ENCODE measurements around the gene KRTAP15-1.

KRTAP15-1 gene

GRCh38 chr21:30463713-30464112 is 23.6 kb downstream of the KRTAP15-1 start:
- Histone ChIP-seq H3K4me3 (ENCODE audit: insufficient read length, low read depth) (no peak overlapping the region), H3K9ac (ENCODE audit: insufficient read length, low read depth) (no peak overlapping the region), H3K36me3 (ENCODE audit: insufficient read depth, insufficient read length, low read length) (no peaks in the 10 kb centered on the region), H3K9me3 (ENCODE audit: insufficient read depth, low read length) (no peaks in the 10 kb centered on the region), H3K27me3 (ENCODE audit: insufficient read depth, insufficient read length) (no peaks in the 10 kb centered on the region), H3K4me1 (ENCODE audit: insufficient read depth, insufficient read length) (no peaks in the 10 kb centered on the region)
- no peak for TF ChIP-seq ZNF274 (IDR thresholded peaks at IDR 0.05; ENCODE audit: low read depth, low read length)
- no peak for TF ChIP-seq YY1 (IDR thresholded peaks at IDR 0.05; ENCODE audit: insufficient read depth, insufficient read length)
- no peak for TF ChIP-seq SUZ12 (IDR thresholded peaks at IDR 0.05; ENCODE audit: extremely low read depth, insufficient read depth, insufficient read length)
- DNase-seq (ENCODE audit: low read depth, low spot score), result peak; percentile 18

GRCh38 chr21:30468900-30469714 is 29.0 kb downstream of the KRTAP15-1 start:
- no peaks in the 10 kb centered on the region for H3K9me3 ChIP-seq (ENCODE audit: insufficient read depth, low read length)
- no peak for DNase-seq (ENCODE audit: low read depth, low spot score)
- no peaks in the 10 kb centered on the region for H3K27me3 ChIP-seq (ENCODE audit: insufficient read depth, insufficient read length)
- TF ChIP-seq YY1 (IDR thresholded peaks at IDR 0.05; ENCODE audit: insufficient read depth, insufficient read length), result no peak
- no peak for TF ChIP-seq SUZ12 (IDR thresholded peaks at IDR 0.05; ENCODE audit: extremely low read depth, insufficient read depth, insufficient read length)
- no peak for TF ChIP-seq ZNF274 (IDR thresholded peaks at IDR 0.05; ENCODE audit: low read depth, low read length)
- H3K4me3 ChIP-seq (ENCODE audit: insufficient read length, low read depth), result no peak overlapping the region
- no peaks in the 10 kb centered on the region for H3K36me3 ChIP-seq (ENCODE audit: insufficient read depth, insufficient read length, low read length)
- H3K4me1 ChIP-seq (ENCODE audit: insufficient read depth, insufficient read length), result no peaks in the 10 kb centered on the region
- H3K9ac ChIP-seq (ENCODE audit: insufficient read length, low read depth), result no peak overlapping the region

GRCh38 chr21:30478004-30478403 is 37.9 kb downstream of the KRTAP15-1 start:
- H3K9ac ChIP-seq (ENCODE audit: insufficient read length, low read depth), result no peak overlapping the region
- no peaks in the 10 kb centered on the region for H3K9me3 ChIP-seq (ENCODE audit: insufficient read depth, low read length)
- no peak overlapping the region for H3K4me3 ChIP-seq (ENCODE audit: insufficient read length, low read depth)
- H3K36me3 ChIP-seq (ENCODE audit: insufficient read depth, insufficient read length, low read length), result no peaks in the 10 kb centered on the region
- TF ChIP-seq ZNF274 (IDR thresholded peaks at IDR 0.05; ENCODE audit: low read depth, low read length), result no peak
- TF ChIP-seq SUZ12 (IDR thresholded peaks at IDR 0.05; ENCODE audit: extremely low read depth, insufficient read depth, insufficient read length), result no peak
- no peak for TF ChIP-seq YY1 (IDR thresholded peaks at IDR 0.05; ENCODE audit: insufficient read depth, insufficient read length)
- DNase-seq (ENCODE audit: low read depth, low spot score), result no peak
- H3K27me3 ChIP-seq (ENCODE audit: insufficient read depth, insufficient read length), result no peaks in the 10 kb centered on the region
- H3K4me1 ChIP-seq (ENCODE audit: insufficient read depth, insufficient read length), result no peaks in the 10 kb centered on the region

GRCh38 chr21:30479259-30479658 is 39.2 kb downstream of the KRTAP15-1 start:
- Histone ChIP-seq H3K36me3 (ENCODE audit: insufficient read depth, insufficient read length, low read length) (no peaks in the 10 kb centered on the region), H3K9ac (ENCODE audit: insufficient read length, low read depth) (no peak overlapping the region), H3K27me3 (ENCODE audit: insufficient read depth, insufficient read length) (no peaks in the 10 kb centered on the region), H3K4me3 (ENCODE audit: insufficient read length, low read depth) (no peak overlapping the region), H3K9me3 (ENCODE audit: insufficient read depth, low read length) (no peaks in the 10 kb centered on the region), H3K4me1 (ENCODE audit: insufficient read depth, insufficient read length) (no peaks in the 10 kb centered on the region)
- no peak for DNase-seq (ENCODE audit: low read depth, low spot score)
- TF ChIP-seq ZNF274 (IDR thresholded peaks at IDR 0.05; ENCODE audit: low read depth, low read length) (no peak), SUZ12 (IDR thresholded peaks at IDR 0.05; ENCODE audit: extremely low read depth, insufficient read depth, insufficient read length) (no peak), YY1 (IDR thresholded peaks at IDR 0.05; ENCODE audit: insufficient read depth, insufficient read length) (no peak)

GRCh38 chr21:30480145-30480544 is 40.1 kb downstream of the KRTAP15-1 start, which contains the start of gene KRTAP19-1:
Gene KRTAP19-1 (minus strand): TSS chr21:30480367. CDS start chr21:30480317, 50 bp downstream.
- H3K27me3 ChIP-seq (ENCODE audit: insufficient read depth, insufficient read length), result no peaks in the 10 kb centered on the region
- peaks cover 2% of the 10 kb centered on the region; the same call in 1 of the 2 replicates for H3K9me3 ChIP-seq (ENCODE audit: insufficient read depth, low read length)
- H3K9ac ChIP-seq (ENCODE audit: insufficient read length, low read depth), result no peak within 1 kb of the TSS
- no peak for TF ChIP-seq YY1 (IDR thresholded peaks at IDR 0.05; ENCODE audit: insufficient read depth, insufficient read length)
- no peak for TF ChIP-seq ZNF274 (IDR thresholded peaks at IDR 0.05; ENCODE audit: low read depth, low read length)
- no peak for TF ChIP-seq SUZ12 (IDR thresholded peaks at IDR 0.05; ENCODE audit: extremely low read depth, insufficient read depth, insufficient read length)
- no peak for DNase-seq (ENCODE audit: low read depth, low spot score)
- no peaks in the 10 kb centered on the region for H3K36me3 ChIP-seq (ENCODE audit: insufficient read depth, insufficient read length, low read length)
- no peaks in the 10 kb centered on the region for H3K4me1 ChIP-seq (ENCODE audit: insufficient read depth, insufficient read length)
- no peak within 1 kb of the TSS for H3K4me3 ChIP-seq (ENCODE audit: insufficient read length, low read depth)

GRCh38 chr21:30482130-30482529 is 42.1 kb downstream of the KRTAP15-1 start:
- H3K36me3 ChIP-seq (ENCODE audit: insufficient read depth, insufficient read length, low read length), result no peaks in the 10 kb centered on the region
- peaks cover 20% of the 10 kb centered on the region for H3K9me3 ChIP-seq (ENCODE audit: insufficient read depth, low read length)
- no peak overlapping the region for H3K4me3 ChIP-seq (ENCODE audit: insufficient read length, low read depth)
- H3K4me1 ChIP-seq (ENCODE audit: insufficient read depth, insufficient read length), result no peaks in the 10 kb centered on the region
- H3K27me3 ChIP-seq (ENCODE audit: insufficient read depth, insufficient read length), result no peaks in the 10 kb centered on the region
- DNase-seq (ENCODE audit: low read depth, low spot score), result no peak
- no peak overlapping the region for H3K9ac ChIP-seq (ENCODE audit: insufficient read length, low read depth)
- TF ChIP-seq SUZ12 (IDR thresholded peaks at IDR 0.05; ENCODE audit: extremely low read depth, insufficient read depth, insufficient read length), result no peak
- TF ChIP-seq ZNF274 (IDR thresholded peaks at IDR 0.05; ENCODE audit: low read depth, low read length), result no peak
- TF ChIP-seq YY1 (IDR thresholded peaks at IDR 0.05; ENCODE audit: insufficient read depth, insufficient read length), result no peak

GRCh38 chr21:30486180-30486579 is 46.1 kb downstream of the KRTAP15-1 start:
- no peaks in the 10 kb centered on the region for H3K36me3 ChIP-seq (ENCODE audit: insufficient read depth, insufficient read length, low read length)
- no peak for TF ChIP-seq YY1 (IDR thresholded peaks at IDR 0.05; ENCODE audit: insufficient read depth, insufficient read length)
- TF ChIP-seq ZNF274 (IDR thresholded peaks at IDR 0.05; ENCODE audit: low read depth, low read length), result no peak
- no peak for TF ChIP-seq SUZ12 (IDR thresholded peaks at IDR 0.05; ENCODE audit: extremely low read depth, insufficient read depth, insufficient read length)
- H3K9me3 ChIP-seq (ENCODE audit: insufficient read depth, low read length), result peaks cover 30% of the 10 kb centered on the region
- no peak overlapping the region for H3K4me3 ChIP-seq (ENCODE audit: insufficient read length, low read depth)
- no peaks in the 10 kb centered on the region for H3K4me1 ChIP-seq (ENCODE audit: insufficient read depth, insufficient read length)
- DNase-seq (ENCODE audit: low read depth, low spot score), result no peak
- H3K27me3 ChIP-seq (ENCODE audit: insufficient read depth, insufficient read length), result no peaks in the 10 kb centered on the region
- no peak overlapping the region for H3K9ac ChIP-seq (ENCODE audit: insufficient read length, low read depth)
